ENCODE results near the gene ARID3C.

ARID3C gene

DNA sequence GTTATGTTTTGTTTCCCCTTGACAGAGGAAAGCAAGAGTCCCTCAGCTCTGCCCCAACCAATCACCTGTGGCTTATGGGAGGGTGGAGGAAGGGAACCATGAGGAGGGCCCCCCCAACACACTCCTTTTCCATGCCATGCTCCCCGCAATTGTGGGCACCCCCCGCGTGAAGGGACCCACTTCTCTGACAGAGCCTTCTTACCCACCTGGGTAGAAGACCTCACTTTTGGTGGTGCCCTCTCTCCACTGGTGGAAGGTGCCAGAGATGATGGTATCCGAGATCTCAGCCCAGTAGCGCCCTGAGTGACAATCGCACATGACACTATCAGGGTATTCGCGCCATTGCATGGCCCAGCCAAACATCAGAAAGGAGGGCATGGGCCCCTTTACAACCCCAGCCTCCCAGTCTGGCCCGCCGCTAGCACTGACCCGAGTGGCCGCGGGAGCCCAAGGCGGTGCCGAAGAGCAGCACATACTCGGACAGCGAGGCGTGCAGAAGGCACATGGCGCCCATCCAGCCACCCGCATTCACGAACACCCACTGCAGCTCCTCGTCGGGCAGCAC, 8.0 kb upstream of the ARID3C start:
- H3K36me3 ChIP-seq (ENCODE audit: insufficient read depth, low read length) = peaks cover 8% of the 10 kb centered on the region
- H3K27ac ChIP-seq (ENCODE audit: low read depth, low read length) = no peak overlapping the region
- WGBS = 19% methylated on average over 23 of the region's 23 CpGs
- peak overlapping the region; percentile 74 for H3K4me3 ChIP-seq (ENCODE audit: low read length)
- peaks cover 19% of the 10 kb centered on the region for H3K27me3 ChIP-seq (ENCODE audit: insufficient read depth, low read length)
- H3K9me3 ChIP-seq (ENCODE audit: insufficient read depth, low read depth, low read length) = no peaks in the 10 kb centered on the region
- peaks cover 8% of the 10 kb centered on the region; the same call in 1 of the 2 replicates for H3K4me1 ChIP-seq (ENCODE audit: insufficient read depth, low read length)
- H3K9ac ChIP-seq (ENCODE audit: low read depth, low read length) = peak overlapping the region; percentile 74

DNA sequence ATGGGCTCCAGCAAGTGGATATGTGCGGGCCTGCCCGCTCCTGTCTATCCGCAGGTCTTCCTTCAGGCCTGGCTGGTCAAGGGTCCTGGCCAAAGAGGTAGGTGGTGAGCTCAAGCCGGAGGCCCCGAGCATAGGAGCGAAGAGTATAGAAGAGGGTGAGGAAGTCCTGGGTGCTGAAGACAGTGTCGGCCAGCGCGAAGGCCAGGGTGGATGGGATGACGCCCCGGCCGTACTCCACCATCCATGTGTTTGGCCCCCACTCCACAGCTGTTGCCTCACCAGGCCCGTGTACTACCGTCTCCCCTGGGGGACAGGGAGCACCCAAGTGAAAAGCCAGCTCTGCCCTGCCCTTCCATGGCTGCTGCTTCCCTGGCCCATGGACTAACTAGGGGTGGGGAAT, 6.7 kb upstream of the ARID3C start:
- 94% methylated on average over 14 of the region's 14 CpGs for WGBS
- H3K9ac ChIP-seq (ENCODE audit: low read depth, low read length) = no peak overlapping the region
- H3K9me3 ChIP-seq (ENCODE audit: insufficient read depth, low read depth, low read length) = no peaks in the 10 kb centered on the region
- H3K4me1 ChIP-seq (ENCODE audit: insufficient read depth, low read length) = peaks cover 8% of the 10 kb centered on the region; the same call in 1 of the 2 replicates
- peaks cover 8% of the 10 kb centered on the region for H3K36me3 ChIP-seq (ENCODE audit: insufficient read depth, low read length)
- no peak overlapping the region for H3K4me3 ChIP-seq (ENCODE audit: low read length)
- peaks cover 32% of the 10 kb centered on the region for H3K27me3 ChIP-seq (ENCODE audit: insufficient read depth, low read length)
- H3K27ac ChIP-seq (ENCODE audit: low read depth, low read length) = no peak overlapping the region

DNA sequence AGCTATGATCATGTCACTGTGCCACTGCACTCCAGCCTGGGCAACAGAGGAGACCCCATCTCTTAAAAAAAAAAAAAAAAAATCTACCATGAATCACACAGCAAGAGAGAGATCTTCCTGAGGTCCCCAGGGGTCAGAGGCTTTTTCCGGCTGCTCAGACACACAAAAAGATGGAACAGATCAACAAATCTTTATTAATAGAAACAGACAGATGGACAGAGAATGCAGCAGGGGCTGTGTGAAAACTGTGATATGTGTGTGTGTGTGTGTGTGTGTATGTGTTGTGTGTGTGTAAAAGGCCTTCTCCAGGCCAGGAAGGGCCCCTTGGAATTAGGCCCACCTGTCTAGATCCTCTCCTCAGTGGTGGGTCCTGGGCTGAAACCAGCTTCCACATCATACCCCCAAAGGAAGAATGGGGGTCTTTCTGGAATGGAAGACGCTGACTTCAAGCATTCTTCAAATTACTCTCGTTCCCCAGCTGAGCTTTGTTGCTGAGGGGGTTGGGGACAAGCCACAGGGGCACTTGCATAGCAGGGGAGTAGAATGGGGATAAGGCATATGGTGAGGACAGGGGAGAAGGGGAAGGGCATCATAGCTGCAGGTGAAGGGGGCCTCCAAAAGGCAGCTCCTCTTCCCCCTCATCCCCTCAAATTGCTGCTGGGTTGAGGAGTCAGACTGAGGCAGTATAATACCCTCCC, 5.8 kb upstream of the ARID3C start:
- Histone ChIP-seq H3K9me3 (ENCODE audit: insufficient read depth, low read depth, low read length) (no peaks in the 10 kb centered on the region), H3K27me3 (ENCODE audit: insufficient read depth, low read length) (peaks cover 41% of the 10 kb centered on the region), H3K4me1 (ENCODE audit: insufficient read depth, low read length) (peaks cover 8% of the 10 kb centered on the region; the same call in 1 of the 2 replicates), H3K36me3 (ENCODE audit: insufficient read depth, low read length) (peaks cover 8% of the 10 kb centered on the region), H3K9ac (ENCODE audit: low read depth, low read length) (no peak overlapping the region), H3K4me3 (ENCODE audit: low read length) (no peak overlapping the region), H3K27ac (ENCODE audit: low read depth, low read length) (no peak overlapping the region)
- 90% methylated on average over 3 of the region's 3 CpGs for WGBS

DNA sequence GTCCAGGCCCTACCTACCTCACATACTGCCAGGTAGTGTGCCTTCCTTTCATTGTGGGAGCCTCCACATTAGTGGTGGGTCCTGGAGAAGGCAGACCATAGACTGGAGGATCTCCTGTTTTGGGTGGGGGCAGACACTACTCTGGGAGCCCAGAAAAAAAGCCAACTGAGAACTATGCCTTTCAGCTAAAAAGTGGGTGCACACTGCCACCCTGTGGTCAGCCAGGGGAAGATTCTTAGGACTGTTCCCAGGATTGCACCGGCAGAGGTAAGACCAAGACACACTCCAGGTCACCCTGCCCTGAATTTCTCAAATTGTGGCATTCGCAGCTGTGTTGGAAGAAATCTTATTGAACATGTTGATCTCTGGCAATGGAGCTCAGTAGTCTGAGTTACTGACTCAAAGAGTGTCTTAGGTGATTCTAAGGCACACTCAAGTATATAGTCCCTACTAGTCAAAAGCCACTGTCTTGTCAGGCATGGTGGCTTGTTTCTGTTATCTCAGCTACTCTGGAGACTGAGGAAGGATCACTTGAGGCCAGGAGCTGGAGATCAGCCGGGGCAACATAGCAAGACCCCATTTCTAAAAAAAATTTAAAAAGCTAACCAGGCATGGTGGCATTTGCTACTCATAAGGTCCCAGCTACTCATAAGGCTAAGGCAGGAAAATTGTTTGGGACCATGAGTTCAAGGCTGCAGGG, 5.1 kb upstream of the ARID3C start:
- Histone ChIP-seq H3K9me3 (ENCODE audit: insufficient read depth, low read depth, low read length) (no peaks in the 10 kb centered on the region), H3K27ac (ENCODE audit: low read depth, low read length) (no peak overlapping the region), H3K27me3 (ENCODE audit: insufficient read depth, low read length) (peaks cover 46% of the 10 kb centered on the region), H3K36me3 (ENCODE audit: insufficient read depth, low read length) (peaks cover 8% of the 10 kb centered on the region), H3K4me1 (ENCODE audit: insufficient read depth, low read length) (peaks cover 8% of the 10 kb centered on the region; the same call in 1 of the 2 replicates), H3K9ac (ENCODE audit: low read depth, low read length) (no peak overlapping the region), H3K4me3 (ENCODE audit: low read length) (no peak overlapping the region)
- 29% methylated on average over 3 of the region's 3 CpGs for WGBS

DNA sequence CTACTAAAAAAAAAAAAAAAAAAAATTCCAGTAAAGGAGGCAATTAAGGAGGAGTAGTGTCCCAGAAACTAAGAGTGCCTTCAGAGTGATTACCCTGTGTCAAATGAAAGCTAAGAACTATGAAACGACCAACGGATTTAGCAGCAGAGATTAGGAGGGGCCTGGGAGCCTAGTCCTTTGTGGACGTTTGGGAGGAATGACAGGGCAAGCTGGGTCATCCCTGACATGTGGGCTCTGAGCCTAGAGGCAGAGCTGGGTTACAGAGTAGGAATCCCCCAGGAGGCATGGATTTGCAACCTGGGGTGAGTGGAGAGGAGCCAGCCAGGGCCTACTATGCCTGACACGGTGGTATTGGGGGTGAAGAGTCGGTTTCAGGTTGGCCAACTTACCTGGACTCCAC, 4.3 kb upstream of the ARID3C start:
- no peak overlapping the region for H3K4me3 ChIP-seq (ENCODE audit: low read length)
- 63% methylated on average over 5 of the region's 5 CpGs for WGBS

DNA sequence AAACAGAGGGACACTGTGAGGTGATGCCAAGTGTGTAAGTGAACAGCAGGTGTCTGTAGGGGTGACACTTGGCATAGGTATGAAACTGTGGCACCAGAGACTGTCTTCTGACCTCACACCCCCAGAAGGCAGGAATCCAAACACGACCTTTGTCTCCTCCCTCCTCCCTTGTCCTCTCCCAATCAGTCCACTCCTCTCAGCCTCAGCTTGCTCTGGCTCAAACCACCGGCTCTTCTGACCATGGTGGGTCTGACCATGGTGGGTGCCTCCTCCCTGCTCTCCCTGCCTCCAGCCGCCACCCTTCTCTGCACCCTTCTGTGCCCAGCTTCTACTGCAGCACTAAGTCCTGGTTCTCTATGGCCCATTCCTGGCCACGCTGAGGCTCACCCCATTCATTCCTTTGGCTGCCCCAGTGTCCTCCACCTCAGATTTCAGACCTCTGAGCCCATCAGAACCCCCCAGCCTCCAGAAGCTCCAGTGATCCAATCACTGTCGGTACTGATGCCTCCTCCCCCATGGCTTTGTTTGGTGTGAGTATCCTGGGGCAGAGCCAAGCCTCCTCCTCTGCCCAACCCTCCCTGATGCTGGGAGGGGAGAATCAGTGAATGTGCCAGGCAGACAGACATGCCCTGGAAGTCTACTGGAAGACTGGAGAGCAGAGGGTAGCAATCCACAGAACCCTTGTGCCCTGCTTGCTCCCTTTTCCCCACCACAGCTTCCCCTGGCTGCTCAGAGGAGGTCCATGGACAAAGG, 1.7 kb upstream of the ARID3C start:
- peaks cover 7% of the 10 kb centered on the region for H3K36me3 ChIP-seq (ENCODE audit: insufficient read depth, low read length)
- no peak overlapping the region for H3K27ac ChIP-seq (ENCODE audit: low read depth, low read length)

More for the DNA sequence above, 4.3 kb upstream of the ARID3C start:
- Histone ChIP-seq H3K27ac (ENCODE audit: low read depth, low read length) (no peak overlapping the region), H3K4me1 (ENCODE audit: insufficient read depth, low read length) (peaks cover 4% of the 10 kb centered on the region; the same call in 1 of the 2 replicates), H3K9me3 (ENCODE audit: insufficient read depth, low read depth, low read length) (no peaks in the 10 kb centered on the region), H3K9ac (ENCODE audit: low read depth, low read length) (no peak overlapping the region), H3K36me3 (ENCODE audit: insufficient read depth, low read length) (peaks cover 8% of the 10 kb centered on the region), H3K27me3 (ENCODE audit: insufficient read depth, low read length) (peaks cover 54% of the 10 kb centered on the region)

DNA sequence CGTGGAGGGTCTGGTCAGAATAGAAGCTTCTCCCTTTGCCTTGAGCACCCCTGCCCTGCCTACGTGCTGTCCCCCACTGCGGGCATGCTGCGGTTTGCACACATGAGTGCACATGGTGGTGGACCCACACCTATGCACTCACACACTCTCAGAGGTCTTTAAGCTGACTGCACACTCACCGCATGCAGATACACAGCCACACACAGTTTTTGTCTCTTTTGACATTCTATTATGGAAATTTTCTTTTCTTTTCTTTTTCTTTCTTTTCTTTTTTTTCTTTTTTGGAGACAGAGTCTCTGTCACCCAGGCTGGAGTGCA, 584 bp upstream of the ARID3C start:
- Histone ChIP-seq H3K27me3 (ENCODE audit: insufficient read depth, low read length) (peaks cover 83% of the 10 kb centered on the region), H3K36me3 (ENCODE audit: insufficient read depth, low read length) (no peaks in the 10 kb centered on the region), H3K4me1 (ENCODE audit: insufficient read depth, low read length) (peaks cover 10% of the 10 kb centered on the region; the same call in 1 of the 2 replicates), H3K9ac (ENCODE audit: low read depth, low read length) (no peak overlapping the region), H3K9me3 (ENCODE audit: insufficient read depth, low read depth, low read length) (no peaks in the 10 kb centered on the region), H3K27ac (ENCODE audit: low read depth, low read length) (no peak overlapping the region), H3K4me3 (ENCODE audit: low read length) (peak overlapping the region; percentile 51; the same call in 1 of the 2 replicates)
- WGBS = 36% methylated on average over 5 of the region's 5 CpGs

More for the DNA sequence above, 1.7 kb upstream of the ARID3C start:
- no peak overlapping the region for H3K4me3 ChIP-seq (ENCODE audit: low read length)
- no peak overlapping the region for H3K9ac ChIP-seq (ENCODE audit: low read depth, low read length)
- peaks cover 72% of the 10 kb centered on the region for H3K27me3 ChIP-seq (ENCODE audit: insufficient read depth, low read length)
- H3K4me1 ChIP-seq (ENCODE audit: insufficient read depth, low read length) = peaks cover 3% of the 10 kb centered on the region; the same call in 1 of the 2 replicates
- WGBS = 46% methylated on average over 5 of the region's 5 CpGs
- H3K9me3 ChIP-seq (ENCODE audit: insufficient read depth, low read depth, low read length) = no peaks in the 10 kb centered on the region

DNA sequence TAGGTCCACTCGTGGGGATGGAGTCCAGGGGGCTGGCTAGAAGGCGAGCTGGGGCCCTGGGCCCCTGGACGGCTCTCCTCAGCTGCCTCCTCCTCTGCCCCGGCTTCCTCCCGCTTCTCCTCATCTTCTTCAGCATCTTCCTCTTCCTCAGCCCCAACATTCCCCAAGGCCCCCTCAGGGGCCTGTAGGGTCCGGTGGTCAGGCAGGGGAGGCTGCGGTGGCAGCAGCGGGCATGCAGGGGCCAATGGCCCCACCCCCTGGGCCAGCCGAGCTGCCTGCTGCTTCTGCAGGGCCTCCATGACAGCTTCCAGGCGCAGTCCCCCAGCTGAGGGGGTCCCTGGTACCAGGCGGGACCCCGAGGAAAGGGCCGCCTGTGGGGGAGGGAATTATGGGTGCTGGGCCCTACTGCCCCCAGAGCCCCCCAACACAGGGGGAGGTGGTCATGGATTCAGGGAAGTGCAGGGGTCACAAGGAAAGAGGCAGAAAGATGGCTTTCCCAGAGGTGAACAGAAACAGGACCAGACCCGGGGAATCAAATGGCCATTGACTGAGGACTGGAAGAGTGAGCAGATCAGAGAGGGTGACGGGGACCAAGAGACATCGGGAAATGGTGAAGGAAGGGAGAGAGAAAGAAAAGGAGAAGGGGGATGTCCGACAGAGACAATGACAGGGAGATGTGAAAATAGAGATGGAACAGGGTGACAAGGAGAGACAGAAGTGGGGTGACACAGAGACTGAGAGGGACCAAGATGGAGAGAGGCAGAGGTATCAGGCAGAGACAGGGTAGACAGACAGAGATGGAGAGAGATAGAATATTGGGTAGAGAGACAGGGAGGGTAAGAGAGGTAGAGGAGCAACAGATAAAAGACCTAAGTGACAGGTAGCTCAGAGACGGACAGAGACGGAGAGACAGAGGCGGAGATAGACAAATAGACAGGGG, 880 bp downstream of the ARID3C start:
- 62% methylated on average over 20 of the region's 20 CpGs for WGBS
- peaks cover 11% of the 10 kb centered on the region; the same call in 1 of the 2 replicates for H3K4me1 ChIP-seq (ENCODE audit: insufficient read depth, low read length)
- H3K36me3 ChIP-seq (ENCODE audit: insufficient read depth, low read length) = no peaks in the 10 kb centered on the region
- H3K4me3 ChIP-seq (ENCODE audit: low read length) = peak overlapping the region; percentile 51
- H3K27me3 ChIP-seq (ENCODE audit: insufficient read depth, low read length) = peaks cover 97% of the 10 kb centered on the region
- no peak overlapping the region for H3K27ac ChIP-seq (ENCODE audit: low read depth, low read length)
- no peak overlapping the region for H3K9ac ChIP-seq (ENCODE audit: low read depth, low read length)
- H3K9me3 ChIP-seq (ENCODE audit: insufficient read depth, low read depth, low read length) = no peaks in the 10 kb centered on the region

DNA sequence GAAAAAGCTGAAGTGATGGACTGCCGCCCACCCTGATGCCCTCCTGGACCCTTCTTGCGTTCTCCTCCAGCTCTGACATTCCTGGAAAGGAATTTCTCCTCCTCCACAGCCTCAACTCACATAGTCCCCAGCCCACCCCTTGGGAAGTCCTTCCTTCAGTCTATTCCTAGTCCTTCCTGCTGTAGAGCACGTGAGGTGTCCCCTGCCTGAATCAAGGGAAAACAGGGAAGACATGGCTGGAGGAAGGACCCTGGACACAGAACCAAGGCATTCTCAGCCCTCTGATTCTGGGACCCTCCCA, 3.7 kb downstream of the ARID3C start:
- H3K4me3 ChIP-seq (ENCODE audit: low read length) = no peak overlapping the region
- WGBS = 57% methylated on average over 3 of the region's 3 CpGs
- no peaks in the 10 kb centered on the region for H3K9me3 ChIP-seq (ENCODE audit: insufficient read depth, low read depth, low read length)
- peaks cover 11% of the 10 kb centered on the region; the same call in 1 of the 2 replicates for H3K4me1 ChIP-seq (ENCODE audit: insufficient read depth, low read length)
- H3K27me3 ChIP-seq (ENCODE audit: insufficient read depth, low read length) = peaks cover 86% of the 10 kb centered on the region
- H3K27ac ChIP-seq (ENCODE audit: low read depth, low read length) = no peak overlapping the region
- H3K36me3 ChIP-seq (ENCODE audit: insufficient read depth, low read length) = no peaks in the 10 kb centered on the region
- no peak overlapping the region for H3K9ac ChIP-seq (ENCODE audit: low read depth, low read length)

DNA sequence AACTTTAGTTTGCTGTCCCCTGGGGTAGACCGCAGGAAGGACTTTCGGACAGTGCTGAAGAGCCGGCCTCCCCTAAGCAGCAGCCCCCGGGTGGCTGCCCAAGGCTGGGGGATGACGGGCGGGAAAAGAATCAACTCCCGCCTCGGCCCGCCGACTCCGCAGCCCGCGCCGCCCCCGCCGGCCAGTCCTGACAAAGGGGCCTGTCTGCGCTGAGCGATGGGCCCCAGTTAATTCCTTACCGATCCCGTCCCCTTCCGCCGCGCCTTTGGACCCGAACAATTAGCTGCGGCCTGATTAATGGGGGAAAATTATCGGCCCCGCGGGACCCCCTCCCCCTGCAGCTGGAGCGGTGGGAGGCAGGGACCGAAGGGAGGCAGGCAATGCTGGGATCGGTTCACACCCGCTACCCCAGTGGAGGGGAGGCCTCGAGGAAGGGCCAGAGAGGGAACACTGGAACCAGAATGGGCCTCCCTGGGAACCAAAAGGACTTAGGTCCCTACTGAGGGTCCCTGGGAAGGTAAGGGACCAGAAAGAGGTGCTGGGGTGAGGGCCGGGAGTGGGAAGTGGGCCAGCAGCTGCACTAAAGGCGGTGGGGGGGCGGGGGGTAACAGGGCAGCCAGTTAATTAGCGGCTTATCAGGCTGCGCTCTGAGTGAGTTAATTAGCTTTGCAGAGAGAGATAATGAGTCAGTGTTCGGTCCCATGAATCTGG, 4.2 kb downstream of the ARID3C start:
- Histone ChIP-seq H3K9ac (ENCODE audit: low read depth, low read length) (peak overlapping the region; percentile 27; the same call in 1 of the 2 replicates), H3K4me1 (ENCODE audit: insufficient read depth, low read length) (peaks cover 11% of the 10 kb centered on the region; the same call in 1 of the 2 replicates), H3K4me3 (ENCODE audit: low read length) (peak overlapping the region; percentile 42), H3K27me3 (ENCODE audit: insufficient read depth, low read length) (peaks cover 82% of the 10 kb centered on the region), H3K36me3 (ENCODE audit: insufficient read depth, low read length) (no peaks in the 10 kb centered on the region), H3K9me3 (ENCODE audit: insufficient read depth, low read depth, low read length) (no peaks in the 10 kb centered on the region), H3K27ac (ENCODE audit: low read depth, low read length) (no peak overlapping the region)
- WGBS = 16% methylated on average over 39 of the region's 39 CpGs

Data from HUES64 (cell line).